Neural cell (in vitro differentiated cells): ENCODE data around the gene TIMM17B.

Experiments used
- CTCF ChIP-seq: fragments of 450-650 bp; IDR thresholded peaks from 2 replicates; pipeline ENCODE4 v1.5.1; 2014; ENCODE audit warnings: antibody characterized with exemption, mild to moderate bottlenecking, moderate library complexity; ENCODE audit not compliant: poor library complexity, severe bottlenecking
- EP300 ChIP-seq: fragments of 450-650 bp; conservative IDR thresholded peaks from 2 replicates; pipeline ENCODE4 v1.6.1; 2014; ENCODE audit warnings: antibody characterized with exemption, mild to moderate bottlenecking, moderate library complexity; ENCODE audit not compliant: poor library complexity, severe bottlenecking
- EZH2 ChIP-seq: fragments of 200-600, 300-800 bp; shearing (Covaris generic), sonication (generic); IDR thresholded peaks from 2 replicates; pipeline ENCODE4 v1.6.1; 2014; ENCODE audit warnings: antibody characterized with exemption, low read length, borderline replicate concordance, mild to moderate bottlenecking; ENCODE audit not compliant: insufficient read depth, poor library complexity, severe bottlenecking
- MXI1 ChIP-seq: fragments of 450-650 bp; conservative IDR thresholded peaks from 2 replicates; pipeline ENCODE4 v1.6.1; 2014; ENCODE audit warnings: antibody characterized with exemption, mild to moderate bottlenecking; ENCODE audit not compliant: poor library complexity, severe bottlenecking
- POLR2AphosphoS5 ChIP-seq: IDR thresholded peaks from 2 replicates; pipeline ENCODE4 v1.6.1; 2012
- RAD21 ChIP-seq: fragments of 450-650 bp; conservative IDR thresholded peaks from 2 replicates; pipeline ENCODE4 v1.6.1; 2014; ENCODE audit warnings: antibody characterized with exemption, mild to moderate bottlenecking, moderate library complexity
- SMC3 ChIP-seq: fragments of 450-650 bp; conservative IDR thresholded peaks from 2 replicates; pipeline ENCODE4 v1.6.1; 2014; ENCODE audit warnings: antibody characterized with exemption, mild to moderate bottlenecking, moderate library complexity; ENCODE audit not compliant: poor library complexity
- TAF1 ChIP-seq: IDR thresholded peaks from 2 replicates; pipeline ENCODE4 v1.6.1; 2012; ENCODE audit warnings: low read depth
- TF ChIP-seq, protein P1 (sequence below): IDR thresholded peaks from 2 replicates; pipeline ENCODE4 v1.6.1; 2012; ENCODE audit warnings: borderline replicate concordance

DNA sequence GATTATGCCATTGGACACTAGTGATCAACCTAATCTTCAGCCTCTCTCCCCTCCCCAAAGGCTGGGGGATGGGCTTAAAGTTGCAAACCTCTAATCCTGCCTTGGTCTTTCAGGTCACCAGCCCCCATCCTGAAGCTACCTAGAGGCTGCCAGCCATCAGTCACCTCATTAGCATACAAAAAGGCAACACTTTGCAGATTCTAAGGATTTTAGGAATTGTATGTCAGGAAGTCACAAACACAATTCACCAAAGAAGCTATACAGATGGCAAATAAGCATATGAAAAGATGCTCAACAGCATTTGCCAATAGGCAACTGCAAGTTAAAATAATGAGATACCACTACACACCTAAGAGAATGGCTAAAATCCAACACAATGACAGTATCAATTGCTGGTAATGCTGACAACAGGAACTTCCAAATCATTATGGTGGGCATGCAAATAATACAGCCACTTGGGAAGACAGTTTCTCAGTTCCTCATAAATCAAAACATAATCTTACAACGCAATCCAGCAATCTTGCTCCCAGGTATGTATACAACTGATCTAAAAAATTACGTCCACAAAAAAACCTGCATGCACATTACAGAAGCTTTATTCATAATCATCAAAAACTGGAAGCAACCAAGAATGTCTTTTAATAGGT is 30.3 kb upstream of the TIMM17B start:
- TF ChIP-seq CTCF (no peak), TAF1 (no peak), POLR2AphosphoS5 (no peak), EP300 (no peak), SMC3 (no peak), EZH2 (no peak), RAD21 (no peak), MXI1 (no peak)
- TF ChIP-seq, protein P1, sequence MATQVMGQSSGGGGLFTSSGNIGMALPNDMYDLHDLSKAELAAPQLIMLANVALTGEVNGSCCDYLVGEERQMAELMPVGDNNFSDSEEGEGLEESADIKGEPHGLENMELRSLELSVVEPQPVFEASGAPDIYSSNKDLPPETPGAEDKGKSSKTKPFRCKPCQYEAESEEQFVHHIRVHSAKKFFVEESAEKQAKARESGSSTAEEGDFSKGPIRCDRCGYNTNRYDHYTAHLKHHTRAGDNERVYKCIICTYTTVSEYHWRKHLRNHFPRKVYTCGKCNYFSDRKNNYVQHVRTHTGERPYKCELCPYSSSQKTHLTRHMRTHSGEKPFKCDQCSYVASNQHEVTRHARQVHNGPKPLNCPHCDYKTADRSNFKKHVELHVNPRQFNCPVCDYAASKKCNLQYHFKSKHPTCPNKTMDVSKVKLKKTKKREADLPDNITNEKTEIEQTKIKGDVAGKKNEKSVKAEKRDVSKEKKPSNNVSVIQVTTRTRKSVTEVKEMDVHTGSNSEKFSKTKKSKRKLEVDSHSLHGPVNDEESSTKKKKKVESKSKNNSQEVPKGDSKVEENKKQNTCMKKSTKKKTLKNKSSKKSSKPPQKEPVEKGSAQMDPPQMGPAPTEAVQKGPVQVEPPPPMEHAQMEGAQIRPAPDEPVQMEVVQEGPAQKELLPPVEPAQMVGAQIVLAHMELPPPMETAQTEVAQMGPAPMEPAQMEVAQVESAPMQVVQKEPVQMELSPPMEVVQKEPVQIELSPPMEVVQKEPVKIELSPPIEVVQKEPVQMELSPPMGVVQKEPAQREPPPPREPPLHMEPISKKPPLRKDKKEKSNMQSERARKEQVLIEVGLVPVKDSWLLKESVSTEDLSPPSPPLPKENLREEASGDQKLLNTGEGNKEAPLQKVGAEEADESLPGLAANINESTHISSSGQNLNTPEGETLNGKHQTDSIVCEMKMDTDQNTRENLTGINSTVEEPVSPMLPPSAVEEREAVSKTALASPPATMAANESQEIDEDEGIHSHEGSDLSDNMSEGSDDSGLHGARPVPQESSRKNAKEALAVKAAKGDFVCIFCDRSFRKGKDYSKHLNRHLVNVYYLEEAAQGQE = no peak
